ENCODE results near the gene PAQR6.

The PAQR6 gene

GRCh38 chr1:156266051-156266450 is 18.2 kb upstream of the PAQR6 start:
- Histone ChIP-seq H3K4me1 (ENCODE audit: control insufficient read depth, insufficient read depth, low read length) (no peaks in the 10 kb centered on the region), H3K27me3 (ENCODE audit: control insufficient read depth, insufficient read depth, low read length) (no peaks in the 10 kb centered on the region; the same call in 1 of the 2 replicates), H3K4me3 (ENCODE audit: low read length) (no peak overlapping the region), H3K27ac (ENCODE audit: low read length) (no peak overlapping the region), H3K9me3 (ENCODE audit: control insufficient read depth, insufficient read depth, low read length) (no peaks in the 10 kb centered on the region), H3K36me3 (ENCODE audit: control insufficient read depth, insufficient read depth, low read length) (peaks cover 49% of the 10 kb centered on the region)
- WGBS (ENCODE audit: insufficient coverage, insufficient read length), result no CpG with 5 or more reads among the region's 13 CpGs
- DNase-seq (ENCODE audit: low read depth, low spot score), result no peak

- H3K27me3 ChIP-seq (ENCODE audit: control insufficient read depth, insufficient read depth, low read length), result no peaks in the 10 kb centered on the region; the same call in 1 of the 2 replicates
- H3K4me3 ChIP-seq (ENCODE audit: low read length), result no peak overlapping the region
- no peak for DNase-seq (ENCODE audit: low read depth, low spot score)
- no peaks in the 10 kb centered on the region for H3K4me1 ChIP-seq (ENCODE audit: control insufficient read depth, insufficient read depth, low read length)
- no peak overlapping the region for H3K27ac ChIP-seq (ENCODE audit: low read length)
- no CpG with 5 or more reads among the region's 9 CpGs for WGBS (ENCODE audit: insufficient coverage, insufficient read length)
- peaks cover 67% of the 10 kb centered on the region for H3K36me3 ChIP-seq (ENCODE audit: control insufficient read depth, insufficient read depth, low read length)
- no peaks in the 10 kb centered on the region for H3K9me3 ChIP-seq (ENCODE audit: control insufficient read depth, insufficient read depth, low read length)
Observed at GRCh38 chr1:156263288-156263655, 15.4 kb upstream of the PAQR6 start.

- no peaks in the 10 kb centered on the region for H3K4me1 ChIP-seq (ENCODE audit: control insufficient read depth, insufficient read depth, low read length)
- no peaks in the 10 kb centered on the region; the same call in 1 of the 2 replicates for H3K27me3 ChIP-seq (ENCODE audit: control insufficient read depth, insufficient read depth, low read length)
- DNase-seq (ENCODE audit: low read depth, low spot score), result no peak
- no peak overlapping the region for H3K4me3 ChIP-seq (ENCODE audit: low read length)
- H3K9me3 ChIP-seq (ENCODE audit: control insufficient read depth, insufficient read depth, low read length), result no peaks in the 10 kb centered on the region
- no peak overlapping the region for H3K27ac ChIP-seq (ENCODE audit: low read length)
- H3K36me3 ChIP-seq (ENCODE audit: control insufficient read depth, insufficient read depth, low read length), result peaks cover 66% of the 10 kb centered on the region
- WGBS (ENCODE audit: insufficient coverage, insufficient read length), result no CpG with 5 or more reads among the region's 9 CpGs
Observed at GRCh38 chr1:156262461-156263287, 14.8 kb upstream of the PAQR6 start.

- DNase-seq (ENCODE audit: low read depth, low spot score), result no peak
- Histone ChIP-seq H3K27me3 (ENCODE audit: control insufficient read depth, insufficient read depth, low read length) (no peaks in the 10 kb centered on the region; the same call in 1 of the 2 replicates), H3K9me3 (ENCODE audit: control insufficient read depth, insufficient read depth, low read length) (no peaks in the 10 kb centered on the region), H3K27ac (ENCODE audit: low read length) (no peak overlapping the region), H3K36me3 (ENCODE audit: control insufficient read depth, insufficient read depth, low read length) (peaks cover 61% of the 10 kb centered on the region), H3K4me1 (ENCODE audit: control insufficient read depth, insufficient read depth, low read length) (no peaks in the 10 kb centered on the region), H3K4me3 (ENCODE audit: low read length) (no peak overlapping the region)
- no CpG with 5 or more reads among the region's 2 CpGs for WGBS (ENCODE audit: insufficient coverage, insufficient read length)
Observed at GRCh38 chr1:156260896-156261295, 13.0 kb upstream of the PAQR6 start.

GRCh38 chr1:156259805-156260204 is 11.9 kb upstream of the PAQR6 start:
- Histone ChIP-seq H3K9me3 (ENCODE audit: control insufficient read depth, insufficient read depth, low read length) (no peaks in the 10 kb centered on the region), H3K27ac (ENCODE audit: low read length) (no peak overlapping the region), H3K27me3 (ENCODE audit: control insufficient read depth, insufficient read depth, low read length) (no peaks in the 10 kb centered on the region; the same call in 1 of the 2 replicates), H3K4me1 (ENCODE audit: control insufficient read depth, insufficient read depth, low read length) (no peaks in the 10 kb centered on the region), H3K36me3 (ENCODE audit: control insufficient read depth, insufficient read depth, low read length) (peaks cover 52% of the 10 kb centered on the region), H3K4me3 (ENCODE audit: low read length) (no peak overlapping the region)
- DNase-seq (ENCODE audit: low read depth, low spot score), result no peak
- WGBS (ENCODE audit: insufficient coverage, insufficient read length), result no CpG with 5 or more reads among the region's 3 CpGs

- H3K27ac ChIP-seq (ENCODE audit: low read length), result no peak overlapping the region
- no peak overlapping the region for H3K4me3 ChIP-seq (ENCODE audit: low read length)
- no peaks in the 10 kb centered on the region for H3K9me3 ChIP-seq (ENCODE audit: control insufficient read depth, insufficient read depth, low read length)
- H3K4me1 ChIP-seq (ENCODE audit: control insufficient read depth, insufficient read depth, low read length), result no peaks in the 10 kb centered on the region
- no peaks in the 10 kb centered on the region; the same call in 1 of the 2 replicates for H3K27me3 ChIP-seq (ENCODE audit: control insufficient read depth, insufficient read depth, low read length)
- peaks cover 51% of the 10 kb centered on the region for H3K36me3 ChIP-seq (ENCODE audit: control insufficient read depth, insufficient read depth, low read length)
- no peak for DNase-seq (ENCODE audit: low read depth, low spot score)
- no CpG with 5 or more reads among the region's 8 CpGs for WGBS (ENCODE audit: insufficient coverage, insufficient read length)
Observed at GRCh38 chr1:156258859-156259258, 11.0 kb upstream of the PAQR6 start.

- Histone ChIP-seq H3K4me3 (ENCODE audit: low read length) (no peak overlapping the region), H3K4me1 (ENCODE audit: control insufficient read depth, insufficient read depth, low read length) (no peaks in the 10 kb centered on the region), H3K36me3 (ENCODE audit: control insufficient read depth, insufficient read depth, low read length) (peaks cover 53% of the 10 kb centered on the region), H3K27me3 (ENCODE audit: control insufficient read depth, insufficient read depth, low read length) (no peaks in the 10 kb centered on the region; the same call in 1 of the 2 replicates), H3K27ac (ENCODE audit: low read length) (no peak overlapping the region), H3K9me3 (ENCODE audit: control insufficient read depth, insufficient read depth, low read length) (no peaks in the 10 kb centered on the region)
- no CpG with 5 or more reads among the region's 2 CpGs for WGBS (ENCODE audit: insufficient coverage, insufficient read length)
- no peak for DNase-seq (ENCODE audit: low read depth, low spot score)
Observed at GRCh38 chr1:156257711-156258110, 9.9 kb upstream of the PAQR6 start.

GRCh38 chr1:156253634-156254033 is 5.8 kb upstream of the PAQR6 start:
- no peaks in the 10 kb centered on the region for H3K27me3 ChIP-seq (ENCODE audit: control insufficient read depth, insufficient read depth, low read length)
- no peaks in the 10 kb centered on the region for H3K9me3 ChIP-seq (ENCODE audit: control insufficient read depth, insufficient read depth, low read length)
- no peak for DNase-seq (ENCODE audit: low read depth, low spot score)
- no CpG with 5 or more reads among the region's 3 CpGs for WGBS (ENCODE audit: insufficient coverage, insufficient read length)
- no peaks in the 10 kb centered on the region for H3K4me1 ChIP-seq (ENCODE audit: control insufficient read depth, insufficient read depth, low read length)
- peaks cover 58% of the 10 kb centered on the region for H3K36me3 ChIP-seq (ENCODE audit: control insufficient read depth, insufficient read depth, low read length)
- H3K27ac ChIP-seq (ENCODE audit: low read length), result no peak overlapping the region
- no peak overlapping the region for H3K4me3 ChIP-seq (ENCODE audit: low read length)

GRCh38 chr1:156251527-156251926 is 3.7 kb upstream of the PAQR6 start:
- Histone ChIP-seq H3K4me3 (ENCODE audit: low read length) (no peak overlapping the region), H3K36me3 (ENCODE audit: control insufficient read depth, insufficient read depth, low read length) (peaks cover 46% of the 10 kb centered on the region), H3K9me3 (ENCODE audit: control insufficient read depth, insufficient read depth, low read length) (no peaks in the 10 kb centered on the region), H3K27me3 (ENCODE audit: control insufficient read depth, insufficient read depth, low read length) (no peaks in the 10 kb centered on the region), H3K27ac (ENCODE audit: low read length) (no peak overlapping the region), H3K4me1 (ENCODE audit: control insufficient read depth, insufficient read depth, low read length) (0 out of 2 replicates have a peak, but pooled peaks cover 5% of the 10 kb centered on the region)
- no peak for DNase-seq (ENCODE audit: low read depth, low spot score)
- WGBS (ENCODE audit: insufficient coverage, insufficient read length), result no CpG with 5 or more reads among the region's 3 CpGs

GRCh38 chr1:156249593-156249992 is 1.7 kb upstream of the PAQR6 start:
- H3K9me3 ChIP-seq (ENCODE audit: control insufficient read depth, insufficient read depth, low read length), result no peaks in the 10 kb centered on the region
- no CpG with 5 or more reads among the region's 5 CpGs for WGBS (ENCODE audit: insufficient coverage, insufficient read length)
- no peak for DNase-seq (ENCODE audit: low read depth, low spot score)
- no peak overlapping the region for H3K27ac ChIP-seq (ENCODE audit: low read length)
- H3K27me3 ChIP-seq (ENCODE audit: control insufficient read depth, insufficient read depth, low read length), result no peaks in the 10 kb centered on the region
- H3K4me3 ChIP-seq (ENCODE audit: low read length), result no peak overlapping the region
- H3K36me3 ChIP-seq (ENCODE audit: control insufficient read depth, insufficient read depth, low read length), result peaks cover 42% of the 10 kb centered on the region
- H3K4me1 ChIP-seq (ENCODE audit: control insufficient read depth, insufficient read depth, low read length), result peaks cover 14% of the 10 kb centered on the region; the same call in 1 of the 2 replicates

- Histone ChIP-seq H3K4me1 (ENCODE audit: control insufficient read depth, insufficient read depth, low read length) (peaks cover 14% of the 10 kb centered on the region; the same call in 1 of the 2 replicates), H3K27ac (ENCODE audit: low read length) (no peak overlapping the region), H3K4me3 (ENCODE audit: low read length) (no peak overlapping the region), H3K36me3 (ENCODE audit: control insufficient read depth, insufficient read depth, low read length) (peaks cover 35% of the 10 kb centered on the region), H3K27me3 (ENCODE audit: control insufficient read depth, insufficient read depth, low read length) (no peaks in the 10 kb centered on the region), H3K9me3 (ENCODE audit: control insufficient read depth, insufficient read depth, low read length) (no peaks in the 10 kb centered on the region)
- DNase-seq (ENCODE audit: low read depth, low spot score), result no peak
- WGBS (ENCODE audit: insufficient coverage, insufficient read length), result no CpG with 5 or more reads among the region's 4 CpGs
Observed at GRCh38 chr1:156248323-156248683, 447 bp upstream of the PAQR6 start.
